Activated CD4-positive, CD25-positive, alpha-beta regulatory T cell treated with anti-CD3 and anti-CD28 coated beads, Interleukin-2, amount 50 U/mL, for 16 hours (primary cell): ENCODE data around the gene KCNAB2.

ENCODE experiments used
- DNase-seq: peaks from one replicate; pipeline ENCODE4 v3.0.0-alpha.2; 2020; ENCODE audit warnings: low read depth, low spot score

The KCNAB2 gene

GRCh38 chr1:6030547-6031261 lies 15.0 kb upstream of the KCNAB2 start:
- no peak for DNase-seq

GRCh38 chr1:6033124-6033523 lies 12.6 kb upstream of the KCNAB2 start:
- DNase-seq = no peak

- no peak for DNase-seq
These were observed 11.5 kb upstream of the KCNAB2 start for GRCh38 chr1:6033986-6034749.

- DNase-seq = no peak
These were observed 11.0 kb upstream of the KCNAB2 start for GRCh38 chr1:6034750-6035096.

- DNase-seq = no peak
These were observed 10.4 kb upstream of the KCNAB2 start for GRCh38 chr1:6035303-6035702.

GRCh38 chr1:6035719-6036118 lies 10.0 kb upstream of the KCNAB2 start:
- DNase-seq = no peak

GRCh38 chr1:6037338-6037762 lies 8.3 kb upstream of the KCNAB2 start:
- DNase-seq = no peak

- no peak for DNase-seq
These were observed 7.1 kb upstream of the KCNAB2 start for GRCh38 chr1:6038603-6039002.

GRCh38 chr1:6039031-6039430 lies 6.7 kb upstream of the KCNAB2 start:
- no peak for DNase-seq

GRCh38 chr1:6040444-6040843 lies 5.2 kb upstream of the KCNAB2 start:
- DNase-seq = no peak

GRCh38 chr1:6040861-6041415 lies 4.8 kb upstream of the KCNAB2 start:
- DNase-seq = no peak

- DNase-seq = no peak
These were observed 4.1 kb upstream of the KCNAB2 start for GRCh38 chr1:6041432-6042062.

GRCh38 chr1:6043561-6043960 lies 2.1 kb upstream of the KCNAB2 start:
- no peak for DNase-seq

GRCh38 chr1:6044481-6045109 lies 1.1 kb upstream of the KCNAB2 start:
- DNase-seq = no peak

- DNase-seq = no peak
These were observed 582 bp upstream of the KCNAB2 start for GRCh38 chr1:6045110-6045502.

- DNase-seq = no peak
These were observed 591 bp downstream of the KCNAB2 start for GRCh38 chr1:6046279-6046678.

GRCh38 chr1:6048179-6048867 lies 2.6 kb downstream of the KCNAB2 start:
- DNase-seq = no peak

GRCh38 chr1:6049419-6049818 lies 3.7 kb downstream of the KCNAB2 start:
- no peak for DNase-seq

- no peak for DNase-seq
These were observed 5.7 kb downstream of the KCNAB2 start for GRCh38 chr1:6051423-6051822.

GRCh38 chr1:6052543-6053205 lies 7.0 kb downstream of the KCNAB2 start:
- no peak for DNase-seq

- no peak for DNase-seq
These were observed 7.5 kb downstream of the KCNAB2 start for GRCh38 chr1:6053206-6053546.
